Activated gamma-delta T cell (primary cell): ENCODE measurements around the gene BRAF.
"Not testable (repeated sequence)": the region's sequence is repeated elsewhere in the genome, so short reads cannot be mapped to it uniquely, and the experiment has no call there.

Source experiments
- DNase-seq: peaks from one replicate; lab custom pipeline; 2025; lab: John Stamatoyannopoulos, UW

Gene BRAF

GRCh38 chr7:140708764-140709163 is 216.0 kb downstream of the BRAF start:
- DNase-seq = not testable (repeated sequence)

GRCh38 chr7:140707132-140707531 is 217.6 kb downstream of the BRAF start:
- no peak for DNase-seq

- no peak for DNase-seq
These were observed 220.5 kb downstream of the BRAF start for GRCh38 chr7:140704205-140704604.

- no peak for DNase-seq
These were observed 222.0 kb downstream of the BRAF start for GRCh38 chr7:140702774-140703173.

GRCh38 chr7:140698477-140698876 is 226.3 kb downstream of the BRAF start:
- DNase-seq = no peak

DNA sequence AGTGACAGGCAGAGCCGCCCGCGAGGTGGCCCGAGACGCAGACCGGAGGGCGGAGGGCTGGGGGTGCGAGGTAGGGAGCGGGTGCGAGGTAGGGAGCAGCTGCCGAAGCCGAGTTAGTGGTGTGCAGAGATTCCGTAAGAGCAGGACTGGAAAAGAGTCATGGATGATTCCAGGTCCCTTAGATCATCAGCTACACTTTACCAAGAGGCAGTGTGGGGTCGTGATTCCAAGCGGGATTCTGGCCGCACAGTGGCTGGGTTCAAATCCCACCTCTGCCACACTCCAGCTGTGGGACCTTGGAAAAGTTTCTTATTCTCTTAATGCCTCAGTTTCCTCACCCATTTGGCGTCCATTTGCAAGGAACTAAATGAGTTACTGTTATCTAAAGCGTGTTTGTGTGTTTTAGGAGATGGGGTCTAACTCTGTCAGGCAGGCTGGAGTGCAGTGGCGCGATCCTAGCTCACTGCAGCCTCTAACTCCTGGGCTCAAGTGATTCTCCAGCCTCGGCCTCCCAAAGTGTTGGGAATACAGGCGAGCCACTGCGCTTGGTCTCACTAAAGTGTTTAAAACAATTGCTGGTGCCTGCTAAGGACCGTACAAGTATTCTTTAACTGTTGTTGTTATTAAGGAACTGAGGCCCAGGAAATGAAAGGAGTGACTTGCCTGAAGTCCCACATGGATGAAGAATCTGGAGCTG is 227.1 kb downstream of the BRAF start:
- no peak for DNase-seq

GRCh38 chr7:140696680-140697446 is 227.9 kb downstream of the BRAF start, which contains the start of gene NDUFB2:
NDUFB2 (plus strand) TSS chr7:140696708; CDS start chr7:140696745, 37 bp downstream.
- DNase-seq = peak; percentile 68

- DNase-seq = peak; percentile 91
These were observed 228.6 kb downstream of the BRAF start for GRCh38 chr7:140696024-140696679.

DNA sequence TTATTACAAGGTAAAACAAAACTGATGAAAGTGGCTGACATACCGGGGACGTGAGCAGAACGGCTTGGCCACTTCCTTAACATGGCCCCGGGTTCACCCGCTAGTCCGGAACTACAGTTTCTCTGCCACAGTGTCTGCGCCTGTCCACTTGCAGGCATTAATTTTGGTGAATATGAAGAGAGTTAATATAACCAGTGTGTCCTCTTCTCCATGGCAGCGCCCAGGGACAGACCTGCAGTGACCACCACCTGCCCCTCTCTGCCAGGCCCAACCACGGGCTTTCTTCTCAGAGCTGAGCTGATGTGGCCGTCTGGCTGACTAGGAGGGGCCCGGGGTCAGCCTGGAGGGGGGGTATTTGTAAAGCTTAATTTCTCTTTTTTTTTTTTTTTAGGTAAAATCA is 229.3 kb downstream of the BRAF start:
- no peak for DNase-seq

GRCh38 chr7:140694592-140694991 is 230.1 kb downstream of the BRAF start:
- no peak for DNase-seq

GRCh38 chr7:140693849-140694248 is 230.9 kb downstream of the BRAF start:
- not testable (repeated sequence) for DNase-seq

- no peak for DNase-seq
These were observed 233.2 kb downstream of the BRAF start for GRCh38 chr7:140691376-140692045.

DNA sequence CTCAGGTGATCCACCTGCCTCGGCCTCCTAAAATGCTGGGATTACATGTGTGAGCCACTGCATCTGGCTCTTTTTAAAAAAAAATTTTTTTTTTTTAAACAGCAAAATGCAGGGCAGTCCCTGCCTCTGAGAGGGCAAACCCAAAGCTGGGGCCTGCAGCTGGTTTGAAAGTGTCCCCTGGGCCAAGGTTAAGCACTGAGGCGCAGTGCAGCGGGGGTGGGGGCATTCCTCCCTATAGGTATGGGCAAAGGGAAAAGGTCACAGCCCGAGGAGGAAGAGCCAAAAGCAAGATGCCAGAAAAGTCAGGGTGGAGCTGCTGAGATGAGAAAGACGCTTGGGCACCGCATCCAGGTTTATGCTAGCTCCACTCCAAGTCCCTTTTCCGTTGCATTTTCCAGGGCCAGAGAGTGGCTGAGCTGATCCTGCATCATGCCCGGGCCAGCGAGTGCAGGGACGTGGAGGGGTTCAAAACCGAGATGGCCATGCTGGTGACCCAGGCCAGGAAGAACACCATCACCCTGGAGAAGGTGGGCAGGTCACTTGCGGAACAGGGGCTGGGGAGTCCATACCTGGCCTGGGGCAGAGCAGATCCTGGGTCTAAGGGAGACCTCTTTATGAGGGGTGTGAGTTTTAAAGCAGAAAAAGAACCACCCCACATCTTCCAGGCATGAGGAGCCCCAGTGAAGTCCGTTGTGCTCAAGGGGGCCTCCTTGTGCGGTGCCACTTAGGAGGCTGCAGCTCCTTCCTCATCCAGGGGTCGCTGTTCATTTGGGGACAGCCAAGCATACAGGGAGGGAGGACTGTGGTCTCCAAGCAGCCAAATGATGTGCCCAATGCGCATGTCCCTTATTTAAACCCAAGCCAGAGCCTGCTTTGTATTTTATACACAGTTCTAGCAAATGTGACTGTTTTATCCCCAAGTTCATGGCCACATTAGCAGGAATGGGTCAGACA is 235.3 kb downstream of the BRAF start:
- DNase-seq = no peak

DNA sequence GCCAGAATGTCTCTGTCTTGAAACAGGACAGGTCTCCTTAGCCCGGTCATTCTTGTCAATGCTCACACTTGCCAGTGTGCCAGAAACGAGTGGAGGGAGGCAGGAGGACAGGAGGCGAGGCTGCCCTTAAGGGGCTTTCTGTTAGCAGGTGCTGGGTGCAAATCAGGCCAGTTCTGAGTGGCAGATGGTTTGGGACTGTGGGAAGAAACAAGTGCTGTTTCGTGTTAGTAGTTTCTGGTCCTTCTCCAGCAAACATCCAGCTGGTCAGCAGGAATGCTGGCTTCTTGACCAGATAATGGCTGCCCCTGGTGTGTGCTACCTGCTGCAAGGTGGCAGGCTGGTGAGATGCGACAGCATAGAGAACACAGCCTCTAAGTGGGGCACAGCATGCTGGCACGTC is 236.4 kb downstream of the BRAF start:
- no peak for DNase-seq

GRCh38 chr7:140686921-140687320 is 237.8 kb downstream of the BRAF start:
- DNase-seq = no peak

GRCh38 chr7:140685407-140686087 is 239.2 kb downstream of the BRAF start:
- DNase-seq = no peak

DNA sequence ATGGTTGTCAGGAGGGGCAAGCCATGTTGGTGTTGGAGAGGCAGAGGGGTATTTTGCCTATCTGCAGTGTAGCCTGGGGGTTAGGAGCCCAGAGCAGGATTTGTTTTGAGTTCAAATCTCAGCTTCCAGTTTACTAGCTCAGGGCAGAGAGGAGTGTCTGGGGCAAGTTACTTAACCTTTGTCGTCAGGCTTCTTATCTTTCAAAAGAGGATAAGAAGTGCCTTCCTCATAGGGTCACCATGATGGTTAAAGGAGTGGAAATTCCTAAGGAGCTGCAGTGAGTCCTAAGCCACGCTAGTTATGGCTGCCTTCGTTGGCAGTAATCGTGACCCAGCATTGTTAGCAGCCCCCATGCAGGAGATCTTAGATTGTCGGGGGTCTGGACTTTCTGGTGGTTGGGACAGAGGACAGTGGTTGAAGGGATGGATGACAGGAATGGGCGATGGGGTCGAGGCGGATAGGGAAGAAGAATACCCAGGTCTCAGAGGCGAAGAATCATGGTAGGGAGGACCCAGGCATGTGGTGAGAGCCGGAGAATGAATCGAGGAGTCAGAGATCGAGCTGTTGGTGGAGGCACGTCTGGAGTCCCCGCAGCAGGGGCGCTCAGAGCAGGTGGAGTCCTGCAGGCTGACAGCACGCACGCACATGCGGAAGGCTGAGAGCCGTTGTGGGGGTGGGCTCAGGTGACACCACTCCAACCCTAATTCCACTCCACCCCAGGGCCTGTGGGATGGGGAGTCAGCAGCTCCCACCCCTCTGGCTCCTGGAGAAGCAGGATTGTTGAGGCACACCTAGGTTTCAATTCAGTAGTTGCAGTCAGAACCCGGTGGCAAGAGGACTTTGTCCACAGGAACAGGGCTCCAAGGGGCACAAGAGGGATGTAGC is 240.4 kb downstream of the BRAF start:
- no peak for DNase-seq

DNA sequence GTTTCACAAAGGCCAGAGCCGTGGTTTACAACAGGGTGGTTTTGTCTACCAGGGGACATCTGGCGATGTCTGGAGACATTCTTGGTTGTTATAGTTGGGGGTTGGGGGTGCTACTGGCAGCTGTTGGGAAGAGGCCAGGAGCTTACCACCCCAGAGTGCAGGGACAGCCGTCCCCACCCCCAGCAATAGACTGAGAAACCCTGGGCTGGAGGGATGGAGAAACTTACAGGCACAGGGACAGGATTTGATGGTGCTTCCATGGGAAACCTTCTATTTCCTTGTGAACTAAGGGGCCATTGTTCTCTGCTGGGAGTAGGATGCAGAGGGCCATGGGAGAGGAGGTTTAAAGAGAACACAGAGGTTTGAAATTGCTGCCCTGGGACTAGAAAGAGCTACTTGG is 241.1 kb downstream of the BRAF start:
- no peak for DNase-seq

- no peak for DNase-seq
These were observed 243.0 kb downstream of the BRAF start for GRCh38 chr7:140681766-140682165.
